GM19238 (cell line): Measurements from ENCODE around the gene GPR146.
A peak's percentile ranks its signal among the peaks of the same experiment; 100 is the strongest.
"Not testable (repeated sequence)": the region's sequence is repeated elsewhere in the genome, so short reads cannot be mapped to it uniquely, and the experiment has no call there.

Experiments
- DNase-seq: peaks from one replicate; pipeline ENCODE4 v3.0.0; 2011; ENCODE audit warnings: low spot score; ENCODE audit not compliant: insufficient read length

GPR146 gene

DNA sequence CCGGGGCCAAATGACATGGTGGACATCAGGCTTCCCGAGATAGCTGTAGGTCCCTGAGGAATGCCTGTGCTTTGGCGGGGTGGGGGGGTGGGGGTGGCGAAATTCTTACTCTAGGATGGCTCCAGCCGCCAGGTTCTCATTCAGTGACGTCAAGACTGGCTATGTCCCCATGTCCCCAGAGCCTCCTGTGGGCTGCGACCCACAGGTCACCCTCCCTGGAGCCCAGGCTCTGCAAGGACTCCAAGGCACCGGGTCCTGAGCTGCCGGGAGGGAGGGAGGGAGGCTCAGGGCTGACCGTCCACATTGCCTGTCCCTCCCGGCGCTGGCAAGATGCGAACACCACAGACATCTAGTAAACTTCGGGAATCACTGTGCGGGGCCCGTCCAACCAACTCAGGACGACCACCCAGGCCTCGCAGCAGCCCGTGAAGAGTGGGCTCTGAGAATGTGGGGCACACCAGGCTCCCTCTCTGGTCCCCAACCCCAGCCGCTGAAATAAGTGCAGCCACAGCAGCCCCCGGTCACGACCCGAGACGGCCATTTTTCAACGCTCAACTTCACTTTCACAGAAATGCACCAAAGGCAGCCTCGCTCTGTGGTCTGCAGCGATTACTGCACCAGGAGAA, 12.6 kb downstream of the GPR146 start:
- no peak for DNase-seq

- DNase-seq = no peak
Measured at GRCh38 chr7:1057416-1058291, 13.3 kb downstream of the GPR146 start.

DNA sequence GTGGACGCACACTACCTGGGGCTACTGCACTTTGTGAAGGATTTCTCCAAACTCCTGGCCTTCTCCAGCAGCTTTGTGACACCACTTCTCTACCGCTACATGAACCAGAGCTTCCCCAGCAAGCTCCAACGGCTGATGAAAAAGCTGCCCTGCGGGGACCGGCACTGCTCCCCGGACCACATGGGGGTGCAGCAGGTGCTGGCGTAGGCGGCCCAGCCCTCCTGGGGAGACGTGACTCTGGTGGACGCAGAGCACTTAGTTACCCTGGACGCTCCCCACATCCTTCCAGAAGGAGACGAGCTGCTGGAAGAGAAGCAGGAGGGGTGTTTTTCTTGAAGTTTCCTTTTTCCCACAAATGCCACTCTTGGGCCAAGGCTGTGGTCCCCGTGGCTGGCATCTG, 14.0 kb downstream of the GPR146 start:
- no peak for DNase-seq

DNA sequence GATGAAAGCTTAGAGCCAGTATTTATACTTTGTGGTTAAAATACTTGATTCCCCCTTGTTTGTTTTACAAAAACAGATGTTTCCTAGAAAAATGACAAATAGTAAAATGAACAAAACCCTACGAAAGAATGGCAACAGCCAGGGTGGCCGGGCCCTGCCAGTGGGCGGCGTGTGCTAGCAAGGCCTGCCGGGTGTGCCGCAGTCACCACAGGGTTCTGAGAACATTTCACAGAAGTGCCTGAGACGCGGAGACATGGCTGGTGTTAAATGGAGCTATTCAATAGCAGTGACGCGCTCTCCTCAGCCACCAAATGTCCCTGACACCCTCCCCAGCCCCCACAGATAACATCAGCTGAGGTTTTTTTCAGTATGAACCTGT, 14.5 kb downstream of the GPR146 start:
- no peak for DNase-seq

GRCh38 chr7:1059200-1060091, 15.1 kb downstream of the GPR146 start:
- no peak for DNase-seq

DNA sequence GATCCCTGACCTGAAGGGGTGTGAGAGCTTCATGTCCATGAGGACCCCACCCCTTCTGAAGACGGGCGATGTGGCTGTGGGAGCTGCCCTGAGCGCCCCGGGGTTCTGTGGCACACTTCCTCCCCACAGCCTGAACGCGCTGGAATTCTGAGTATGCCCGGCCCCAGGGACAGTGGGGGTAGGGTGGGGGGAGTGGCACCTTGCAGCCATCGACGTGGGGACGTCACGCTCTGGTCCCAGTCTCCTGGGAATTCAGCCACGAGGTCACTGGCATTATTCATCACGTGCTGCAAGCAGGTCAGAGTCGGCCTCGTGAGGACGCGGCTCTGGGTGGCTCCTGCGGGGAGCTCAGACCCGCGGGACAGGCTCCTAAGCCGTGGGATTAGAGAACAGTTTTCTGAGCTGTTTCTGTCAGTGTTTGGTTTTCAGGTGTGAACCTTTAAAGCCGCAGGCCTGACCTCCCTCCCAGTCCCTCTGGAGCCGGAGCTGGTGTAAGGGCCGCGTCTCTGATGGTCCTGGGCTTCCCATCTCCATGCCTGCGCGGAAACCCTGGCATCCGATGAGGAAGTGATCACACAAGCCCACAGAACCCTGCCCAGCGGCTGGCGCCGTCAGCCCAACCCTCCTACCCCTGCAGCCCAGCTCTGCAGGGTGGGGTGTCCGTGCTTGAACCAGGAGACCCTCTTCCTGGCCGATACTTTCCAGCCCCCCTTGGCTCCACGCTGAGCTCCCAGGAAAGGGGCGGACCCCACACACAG, 16.1 kb downstream of the GPR146 start:
- DNase-seq = no peak

- DNase-seq = no peak
Measured at GRCh38 chr7:1061180-1061579, 16.8 kb downstream of the GPR146 start.

DNA sequence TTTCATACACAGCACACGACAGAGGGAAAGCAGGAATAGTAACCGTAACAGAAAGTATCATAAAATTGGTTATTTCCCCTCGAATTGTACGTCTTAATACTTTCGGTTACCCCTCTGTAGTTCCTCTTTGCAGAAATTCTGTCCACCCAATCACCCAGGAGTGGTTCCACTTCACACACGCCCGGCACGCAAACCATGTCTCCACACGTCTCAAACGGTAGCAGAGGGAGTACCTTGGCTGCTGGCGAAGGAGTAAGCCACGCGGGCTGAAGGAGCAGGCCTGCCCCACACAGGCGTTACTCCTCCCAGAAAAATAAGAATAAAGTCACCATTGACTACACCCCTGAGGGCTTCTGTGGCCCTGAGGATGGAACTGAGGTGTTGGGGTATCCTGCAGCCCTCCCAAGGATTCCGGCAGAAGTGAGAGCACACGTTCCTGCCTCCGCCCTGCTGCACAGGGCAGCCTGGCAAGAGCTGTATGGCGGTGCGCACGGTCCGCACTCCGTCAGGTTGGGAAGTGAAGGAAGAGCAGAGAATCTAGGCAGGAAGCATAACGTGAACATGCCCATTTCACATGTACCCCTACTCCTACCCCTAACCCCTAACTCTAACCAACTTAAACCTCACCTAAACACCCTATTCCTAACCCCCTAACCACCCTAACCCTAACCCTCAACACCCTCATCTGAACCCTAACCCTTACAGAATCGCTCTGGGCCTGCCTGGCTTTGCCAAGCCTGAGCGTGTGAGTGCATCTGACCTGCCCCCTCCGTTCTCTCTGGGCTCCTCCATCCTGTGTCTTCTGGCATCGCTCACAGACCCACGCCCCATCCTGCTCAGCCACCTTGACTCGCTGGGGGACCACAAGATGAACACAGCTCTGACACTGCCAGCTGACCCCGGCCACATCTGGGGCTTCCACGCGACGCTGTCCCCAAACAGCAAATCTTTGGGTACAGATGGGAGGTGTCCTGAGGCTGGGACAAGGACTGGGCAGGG, 18.2 kb downstream of the GPR146 start:
- peak; percentile 93 for DNase-seq

DNA sequence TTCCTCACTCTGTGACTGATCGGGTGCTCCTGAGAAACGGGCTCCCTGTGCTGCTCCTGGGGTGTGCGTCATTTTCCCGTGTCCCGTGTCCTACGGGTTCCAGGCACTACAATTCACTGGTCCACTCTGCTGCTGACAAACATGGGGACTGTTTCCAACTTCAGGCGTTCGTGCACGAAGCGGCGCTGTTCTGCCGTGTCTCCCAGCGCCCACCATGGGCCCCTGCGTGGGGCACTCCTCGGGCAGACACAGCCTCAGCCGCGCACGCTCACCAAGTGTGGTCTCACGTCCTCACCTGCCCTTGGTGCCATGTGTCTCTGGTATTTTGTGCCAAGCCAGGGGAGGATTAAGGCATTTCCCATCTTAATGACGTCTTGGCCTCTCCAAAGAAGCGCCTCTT, 19.0 kb downstream of the GPR146 start:
- DNase-seq = no peak

DNA sequence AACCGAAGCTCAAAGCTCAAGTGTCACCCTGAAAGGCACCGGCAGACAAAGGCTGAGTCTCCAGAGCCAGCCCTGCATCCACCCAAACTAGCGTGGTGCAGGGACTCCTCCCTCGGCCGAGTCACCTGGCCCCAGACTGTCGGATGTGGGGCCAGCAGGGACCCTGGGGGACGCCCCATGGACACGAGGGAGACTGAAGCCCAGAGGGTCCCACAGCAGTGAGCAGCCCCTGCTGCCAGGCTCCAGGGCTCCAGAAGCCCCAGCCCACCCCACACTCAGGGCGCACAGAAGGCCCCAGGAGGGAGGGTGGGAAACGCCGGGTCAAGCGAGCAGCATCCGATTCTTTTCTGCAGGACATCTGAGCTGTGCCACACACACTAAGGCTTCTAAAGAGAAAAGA, 20.2 kb downstream of the GPR146 start:
- DNase-seq = no peak

GRCh38 chr7:1065263-1065584, 20.9 kb downstream of the GPR146 start:
- DNase-seq = no peak

- peak; percentile 98 for DNase-seq
Measured at GRCh38 chr7:1065585-1066241, 21.4 kb downstream of the GPR146 start.

DNA sequence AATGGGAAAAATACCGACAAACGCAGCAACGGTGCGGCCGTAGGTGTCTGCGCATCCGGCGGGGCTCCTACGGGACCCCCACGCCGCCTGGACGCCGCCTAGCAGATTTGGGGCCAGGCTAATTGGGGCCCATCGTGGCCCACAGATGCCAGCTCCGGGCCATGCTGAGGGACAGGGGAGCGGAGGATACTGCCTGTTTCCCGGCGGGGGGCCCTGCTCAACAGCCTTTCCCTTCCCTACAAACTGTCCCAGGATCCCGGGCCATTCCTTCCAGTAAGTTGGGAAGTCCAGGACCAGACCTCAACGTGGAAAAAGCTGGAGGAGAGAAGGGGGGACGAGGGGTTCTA, 21.9 kb downstream of the GPR146 start:
- no peak for DNase-seq

DNA sequence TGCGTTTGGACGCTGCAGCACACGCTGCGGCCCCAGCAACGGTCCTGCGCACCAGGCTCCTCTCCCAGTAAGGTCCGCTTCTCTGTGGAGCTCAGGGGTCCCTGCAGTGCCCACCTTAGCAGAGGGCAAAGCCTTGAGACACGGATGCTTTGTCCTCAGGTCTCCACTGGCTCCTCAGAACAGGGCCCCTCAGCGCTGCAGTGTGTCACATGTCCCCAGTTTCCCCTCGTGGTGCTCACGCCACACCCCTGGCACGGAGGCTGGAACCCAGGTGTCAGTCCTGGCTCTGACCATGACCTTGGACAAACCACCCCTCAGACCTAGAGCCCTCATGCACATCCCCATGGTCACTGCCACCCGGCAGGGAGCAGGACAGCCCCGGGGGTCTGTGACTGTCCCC, 23.7 kb downstream of the GPR146 start:
- DNase-seq = no peak

- DNase-seq = no peak
Measured at GRCh38 chr7:1068619-1069018, 24.3 kb downstream of the GPR146 start.

DNA sequence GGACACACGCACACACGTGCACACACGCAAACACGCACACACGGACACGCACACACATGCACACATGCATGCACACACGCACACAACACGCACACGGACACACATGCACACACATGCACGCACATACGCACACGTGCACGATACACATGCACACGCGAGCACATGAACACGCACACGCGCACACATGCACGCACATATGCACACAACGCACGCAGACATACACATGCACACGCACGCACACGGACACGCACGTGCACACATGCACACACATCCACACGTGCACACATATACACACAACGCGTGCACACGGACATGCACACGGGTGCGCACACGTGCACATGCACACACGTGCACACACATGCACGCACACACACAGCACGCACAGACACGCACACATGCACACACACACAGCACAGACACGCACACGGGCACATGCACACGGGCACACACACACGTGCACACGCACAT, 26.2 kb downstream of the GPR146 start:
- DNase-seq = no peak

DNA sequence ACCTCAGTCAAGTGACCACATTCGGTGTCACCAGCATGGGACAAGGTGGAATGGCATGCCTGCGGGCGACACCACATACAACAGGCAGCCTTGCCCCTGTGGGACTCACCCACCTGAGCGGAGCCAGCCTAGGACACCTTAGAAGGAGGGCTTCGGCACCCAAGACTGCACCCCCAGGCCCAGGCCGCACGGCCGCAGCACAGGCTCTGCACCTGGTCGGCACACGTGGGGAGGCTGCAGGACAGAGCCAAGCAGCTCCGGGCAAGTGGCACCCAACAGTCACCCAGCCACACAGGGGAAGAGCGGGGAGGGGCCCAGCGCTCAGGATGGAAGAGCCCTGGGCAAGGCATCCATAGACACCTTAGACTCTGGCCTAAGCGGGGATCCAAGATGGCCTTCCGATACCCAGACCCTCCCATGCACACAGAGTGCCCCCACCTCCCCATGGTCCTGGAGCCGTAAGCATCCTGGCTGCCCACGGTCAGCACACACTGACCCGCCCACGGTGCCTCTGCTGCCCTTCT, 27.4 kb downstream of the GPR146 start:
- no peak for DNase-seq

DNA sequence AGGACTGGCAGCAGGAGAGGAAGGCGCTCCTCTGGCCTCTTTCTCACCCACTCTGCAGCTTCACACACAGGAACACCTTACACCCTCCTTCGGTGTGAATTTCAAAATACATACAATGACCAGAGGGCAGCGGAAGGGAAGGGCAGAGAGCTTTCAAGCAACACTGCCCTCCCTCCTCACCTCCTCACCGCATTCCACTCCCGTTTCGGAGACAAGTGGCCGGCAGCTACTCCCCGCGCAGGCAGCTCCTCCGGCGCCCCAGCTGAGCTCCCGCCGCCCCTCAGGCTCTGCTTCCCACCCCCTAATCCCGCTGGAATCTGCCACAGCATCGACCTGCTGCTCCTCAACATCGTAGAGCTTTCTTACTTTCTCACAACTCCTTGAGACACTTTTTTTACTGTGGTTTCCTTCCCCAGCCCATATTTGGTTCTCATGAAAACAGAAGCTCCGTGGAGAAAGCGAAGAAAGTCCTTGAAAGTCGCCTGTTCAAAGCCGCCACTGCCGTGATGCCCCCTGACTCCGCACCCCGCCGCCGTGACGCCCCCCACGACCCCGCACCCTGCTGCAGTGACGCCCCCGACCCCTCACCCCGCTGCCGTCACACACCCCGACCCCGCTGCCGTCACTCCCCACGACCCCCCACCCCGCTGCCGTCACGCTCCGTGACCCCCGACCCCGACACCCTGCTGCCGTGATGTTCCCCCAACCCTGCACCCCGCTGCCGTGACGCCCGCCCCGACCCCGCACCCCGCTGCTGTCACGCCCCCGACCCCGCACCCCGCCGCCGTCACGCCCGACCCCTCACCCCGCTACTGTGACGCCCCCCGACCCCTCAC, 29.0 kb downstream of the GPR146 start:
- no peak for DNase-seq

- DNase-seq = not testable (repeated sequence)
Measured at GRCh38 chr7:1074018-1074417, 29.7 kb downstream of the GPR146 start.
